Hepatocyte (in vitro differentiated cells): ENCODE data around the gene B4GALT2. TPM values are rescaled to one million over a fixed set of nuclear protein-coding genes. Genes with fewer than 3 reads are reported as not detected.
A peak's percentile ranks its signal among the peaks of the same experiment; 100 is the strongest.

ENCODE experiments used
- DNase-seq: peaks from one replicate; pipeline ENCODE4 v3.0.0-alpha.2; 2016; ENCODE audit warnings: low spot score
- H2AFZ ChIP-seq: fragments of 200-600 bp; sonication (generic); 2 replicates; pipeline ENCODE4 v1.6.0; 2016; ENCODE audit warnings: antibody characterized with exemption, mild to moderate bottlenecking
- H3K27ac ChIP-seq: fragments of 200-600 bp; sonication (generic); 2 replicates; pipeline ENCODE4 v1.5.1; 2016; ENCODE audit warnings: mild to moderate bottlenecking
- H3K27me3 ChIP-seq: fragments of 200-600 bp; sonication (generic); 2 replicates; pipeline ENCODE4 v1.6.1; 2016
- H3K36me3 ChIP-seq: fragments of 200-600 bp; sonication (generic); replicated peaks from 2 replicates; pipeline ENCODE4 v1.5.1; 2016; ENCODE audit warnings: low read depth; ENCODE audit not compliant: insufficient read depth
- H3K4me1 ChIP-seq: fragments of 200-600 bp; sonication (generic); 2 replicates; pipeline ENCODE4 v1.5.1; 2016; ENCODE audit warnings: mild to moderate bottlenecking, moderate library complexity; ENCODE audit not compliant: insufficient read depth
- H3K4me2 ChIP-seq: fragments of 200-600 bp; sonication (generic); 2 replicates; pipeline ENCODE4 v1.6.0; 2016
- H3K4me3 ChIP-seq: fragments of 200-600 bp; sonication (generic); 2 replicates; pipeline ENCODE4 v1.5.1; 2016; ENCODE audit warnings: mild to moderate bottlenecking
- H3K79me2 ChIP-seq: fragments of 200-600 bp; sonication (generic); 2 replicates; pipeline ENCODE4 v1.6.0; 2017; ENCODE audit warnings: mild to moderate bottlenecking
- H3K9me2 ChIP-seq: fragments of 200-600 bp; sonication (generic); replicated peaks from 2 replicates; pipeline ENCODE4 v1.6.0; 2017; ENCODE audit warnings: mild to moderate bottlenecking; ENCODE audit not compliant: insufficient read depth
- H3K9me3 ChIP-seq: fragments of 200-600 bp; sonication (generic); 2 replicates; pipeline ENCODE4 v1.5.1; 2016; ENCODE audit warnings: low read depth, mild to moderate bottlenecking
- H4K20me1 ChIP-seq: fragments of 200-600 bp; sonication (generic); 2 replicates; pipeline ENCODE4 v1.6.0; 2016; ENCODE audit warnings: mild to moderate bottlenecking; ENCODE audit not compliant: insufficient read depth, poor library complexity, severe bottlenecking
- EZH2 ChIP-seq: fragments of 200-600 bp; sonication (generic); IDR thresholded peaks from 2 replicates; pipeline ENCODE4 v1.6.1; 2016; ENCODE audit warnings: antibody characterized with exemption, mild to moderate bottlenecking, borderline replicate concordance
- EZH2phosphoT487 ChIP-seq: fragments of 200-600 bp; sonication (generic); IDR thresholded peaks from one replicate; pipeline ENCODE4 v1.6.1; 2018; ENCODE audit warnings: antibody characterized with exemption, mild to moderate bottlenecking, low read depth, moderate library complexity; ENCODE audit not compliant: unreplicated experiment, severe bottlenecking
- WGBS: methylation state at CpG from one replicate; pipeline ENCODE4 v1.1.6; 2016; ENCODE audit warnings: low lambda C conversion rate; ENCODE audit errors: missing lambda C conversion rate; 5-methylcytosine and 5-hydroxymethylcytosine counted together
- polyA plus RNA-seq: library from polyadenylated mRNA; unstranded; fragments of >200 nt; fragmentation: Nextera tagmentation; extraction: Ambion mirVana; gene quantifications from 2 replicates; pipeline ENCODE4 v1.2.1, GENCODE V29; 2016
- total RNA-seq: library from RNA; depleted of rRNA; stranded (reverse); fragments of >200 nt; gene quantifications from 2 replicates; pipeline ENCODE4 v1.2.3, GENCODE V29; 2014
- TF ChIP-seq, protein P1 (sequence below): fragments of 200-600 bp; sonication (generic); IDR thresholded peaks from 2 replicates; pipeline ENCODE4 v1.5.1; 2016; ENCODE audit warnings: antibody characterized with exemption, mild to moderate bottlenecking; ENCODE audit not compliant: poor library complexity

B4GALT2 gene
- total and polyA plus RNA-seq, 2 experiments from 2014 or later: 48.2 to 68.8 TPM

DNA sequence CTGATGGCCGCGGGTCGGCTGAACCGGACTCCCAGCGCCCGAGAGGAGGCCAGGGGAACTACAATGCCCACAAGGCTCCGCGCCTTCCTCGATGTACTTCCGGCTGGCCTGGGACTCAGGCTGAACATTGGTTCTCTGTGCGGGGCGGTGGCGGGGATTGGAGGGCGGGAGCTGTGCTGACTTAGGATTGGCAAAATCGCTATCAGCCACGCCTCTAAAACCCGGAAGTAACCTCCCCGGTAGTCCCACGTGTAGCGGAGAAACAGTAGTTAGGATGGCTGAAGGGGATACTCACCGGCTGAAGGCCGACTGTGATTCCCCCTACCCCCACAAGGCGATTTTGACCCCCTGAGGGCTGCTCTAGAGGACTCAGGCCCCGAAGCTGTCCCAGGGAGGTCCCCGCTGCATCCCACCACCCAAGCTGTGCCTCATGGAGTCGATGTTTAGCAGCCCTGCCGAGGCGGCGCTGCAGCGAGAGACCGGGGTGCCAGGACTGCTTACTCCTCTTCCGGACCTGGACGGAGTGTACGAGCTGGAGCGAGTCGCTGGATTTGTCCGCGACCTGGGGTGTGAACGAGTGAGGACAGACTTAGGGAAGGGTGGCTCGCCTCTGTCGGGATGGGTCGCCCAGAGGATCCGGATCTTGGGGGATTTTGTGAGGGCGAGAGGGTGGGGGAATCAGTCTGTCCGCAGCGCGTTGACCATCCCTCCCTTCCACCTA is 9.1 kb upstream of the B4GALT2 start, which contains the start of gene DPH2:
Gene DPH2 (plus strand): TSS at position 265 of the 721 bp plus-strand sequence. CDS start 166 bp downstream, at position 431.
- no peaks in the 10 kb centered on the region for H4K20me1 ChIP-seq
- WGBS: 2% methylated on average over 44 of the region's 47 CpGs
- peak; percentile 97 for DNase-seq

DNA sequence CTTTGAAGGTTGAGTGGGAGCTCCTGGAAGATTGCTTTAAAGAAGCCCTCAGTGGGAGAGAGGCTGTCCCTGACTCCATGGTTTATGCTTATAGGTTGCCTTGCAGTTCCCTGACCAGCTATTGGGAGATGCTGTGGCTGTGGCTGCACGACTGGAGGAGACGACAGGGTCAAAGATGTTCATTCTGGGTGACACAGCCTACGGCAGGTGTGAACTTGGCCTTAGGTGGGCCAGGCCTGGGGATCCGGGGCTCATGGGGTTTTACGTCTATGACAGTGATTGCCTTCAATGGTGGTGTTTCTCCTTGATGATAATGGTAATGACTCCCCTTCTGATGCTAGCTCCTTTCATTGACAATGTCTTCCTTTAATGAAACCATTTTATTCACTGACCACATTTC is 8.5 kb upstream of the B4GALT2 start:
- WGBS: 63% methylated on average over 5 of the region's 5 CpGs
- DNase-seq: no peak
- Histone ChIP-seq H3K9me3 (no peaks in the 10 kb centered on the region), H3K4me2 (peak overlapping the region; percentile 87), H4K20me1 (peaks cover 2% of the 10 kb centered on the region), H3K9me2 (no peaks in the 10 kb centered on the region), H2AFZ (no peak overlapping the region), H3K27ac (no peak overlapping the region), H3K79me2 (peaks cover 16% of the 10 kb centered on the region), H3K36me3 (no peaks in the 10 kb centered on the region), H3K4me1 (peaks cover 7% of the 10 kb centered on the region), H3K4me3 (peak overlapping the region; percentile 64), H3K27me3 (no peaks in the 10 kb centered on the region)
- TF ChIP-seq EZH2phosphoT487 (no peak), EZH2 (no peak)
- TF ChIP-seq, protein P1, sequence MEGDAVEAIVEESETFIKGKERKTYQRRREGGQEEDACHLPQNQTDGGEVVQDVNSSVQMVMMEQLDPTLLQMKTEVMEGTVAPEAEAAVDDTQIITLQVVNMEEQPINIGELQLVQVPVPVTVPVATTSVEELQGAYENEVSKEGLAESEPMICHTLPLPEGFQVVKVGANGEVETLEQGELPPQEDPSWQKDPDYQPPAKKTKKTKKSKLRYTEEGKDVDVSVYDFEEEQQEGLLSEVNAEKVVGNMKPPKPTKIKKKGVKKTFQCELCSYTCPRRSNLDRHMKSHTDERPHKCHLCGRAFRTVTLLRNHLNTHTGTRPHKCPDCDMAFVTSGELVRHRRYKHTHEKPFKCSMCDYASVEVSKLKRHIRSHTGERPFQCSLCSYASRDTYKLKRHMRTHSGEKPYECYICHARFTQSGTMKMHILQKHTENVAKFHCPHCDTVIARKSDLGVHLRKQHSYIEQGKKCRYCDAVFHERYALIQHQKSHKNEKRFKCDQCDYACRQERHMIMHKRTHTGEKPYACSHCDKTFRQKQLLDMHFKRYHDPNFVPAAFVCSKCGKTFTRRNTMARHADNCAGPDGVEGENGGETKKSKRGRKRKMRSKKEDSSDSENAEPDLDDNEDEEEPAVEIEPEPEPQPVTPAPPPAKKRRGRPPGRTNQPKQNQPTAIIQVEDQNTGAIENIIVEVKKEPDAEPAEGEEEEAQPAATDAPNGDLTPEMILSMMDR: no peak

More for the DNA sequence above, 9.1 kb upstream of the B4GALT2 start, which contains the start of gene DPH2:
- TF ChIP-seq EZH2phosphoT487 (no peak), EZH2 (no peak)
- TF ChIP-seq, protein P1: no peak
- peaks cover 6% of the 10 kb centered on the region for H3K4me1 ChIP-seq
- no peaks in the 10 kb centered on the region for H3K36me3 ChIP-seq
- H3K79me2 ChIP-seq: peaks cover 10% of the 10 kb centered on the region
- H3K4me2 ChIP-seq: peak within 1 kb of the TSS; percentile 87
- H3K9me3 ChIP-seq: no peaks in the 10 kb centered on the region
- no peaks in the 10 kb centered on the region for H3K27me3 ChIP-seq
- no peaks in the 10 kb centered on the region for H3K9me2 ChIP-seq
- no peak within 1 kb of the TSS for H3K27ac ChIP-seq
- H3K4me3 ChIP-seq: peak within 1 kb of the TSS; percentile 64
- no peak within 1 kb of the TSS for H2AFZ ChIP-seq

DNA sequence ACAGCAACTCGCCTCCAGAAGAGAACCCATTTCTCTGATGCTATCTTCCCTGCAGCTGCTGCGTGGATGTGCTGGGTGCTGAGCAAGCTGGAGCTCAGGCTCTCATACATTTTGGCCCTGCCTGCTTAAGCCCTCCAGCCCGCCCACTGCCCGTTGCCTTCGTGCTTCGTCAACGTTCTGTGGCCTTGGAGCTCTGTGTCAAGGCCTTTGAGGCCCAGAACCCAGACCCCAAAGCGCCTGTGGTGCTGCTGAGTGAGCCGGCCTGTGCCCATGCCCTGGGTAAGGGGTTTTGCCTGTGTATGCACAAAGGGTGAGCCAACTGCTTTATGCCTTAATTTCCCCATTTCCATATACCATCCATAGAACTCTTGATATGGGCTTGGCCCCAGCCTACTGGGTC is 8.1 kb upstream of the B4GALT2 start:
- Histone ChIP-seq H4K20me1 (peaks cover 6% of the 10 kb centered on the region), H3K4me3 (no peak overlapping the region), H3K9me3 (no peaks in the 10 kb centered on the region), H3K27ac (no peak overlapping the region), H2AFZ (no peak overlapping the region), H3K36me3 (no peaks in the 10 kb centered on the region), H3K79me2 (peaks cover 20% of the 10 kb centered on the region), H3K4me2 (peak overlapping the region; percentile 87), H3K4me1 (peaks cover 11% of the 10 kb centered on the region), H3K27me3 (no peaks in the 10 kb centered on the region), H3K9me2 (no peaks in the 10 kb centered on the region)
- TF ChIP-seq, protein P1: no peak
- TF ChIP-seq EZH2phosphoT487 (no peak), EZH2 (no peak)
- 94% methylated on average over 9 of the region's 9 CpGs for WGBS
- DNase-seq: no peak
